Stimulated activated effector memory CD8-positive, alpha-beta T cell treated with anti-CD3 and anti-CD28 coated beads, Interleukin-12 subunit alpha, Interleukin-12 subunit beta, amount 100 ng/mL, for 72 hours (primary cell): Measurements from ENCODE around the gene PROSER3.
A peak's percentile ranks its signal among the peaks of the same experiment; 100 is the strongest.

ENCODE experiments used
- ATAC-seq: fragments of 150-1000 bp; cut with Tn5 transposase; 2 replicates; pipeline ENCODE4 v1.10.0; 2021
- DNase-seq, 2 donors: peaks; one replicate each; pipeline ENCODE4 v3.0.0; 2021 to 2022; ENCODE audit warnings: low spot score in 2 of 2
- H3K27ac Mint-ChIP-seq: one replicate; pipeline ENCODE4 v1.8.0; 2022; ENCODE audit warnings: mild to moderate bottlenecking, mixed read lengths
- H3K36me3 Mint-ChIP-seq: one replicate; pipeline ENCODE4 v1.8.0; 2022; ENCODE audit warnings: mild to moderate bottlenecking, mixed read lengths
- H3K4me1 Mint-ChIP-seq: one replicate; pipeline ENCODE4 v1.8.0; 2022; ENCODE audit warnings: mixed read lengths
- H3K4me3 Mint-ChIP-seq: one replicate; pipeline ENCODE4 v1.8.0; 2022; ENCODE audit warnings: mild to moderate bottlenecking, mixed read lengths
- H3K9me3 Mint-ChIP-seq: one replicate; pipeline ENCODE4 v1.8.0; 2022; ENCODE audit warnings: mixed read lengths

Gene PROSER3

DNA sequence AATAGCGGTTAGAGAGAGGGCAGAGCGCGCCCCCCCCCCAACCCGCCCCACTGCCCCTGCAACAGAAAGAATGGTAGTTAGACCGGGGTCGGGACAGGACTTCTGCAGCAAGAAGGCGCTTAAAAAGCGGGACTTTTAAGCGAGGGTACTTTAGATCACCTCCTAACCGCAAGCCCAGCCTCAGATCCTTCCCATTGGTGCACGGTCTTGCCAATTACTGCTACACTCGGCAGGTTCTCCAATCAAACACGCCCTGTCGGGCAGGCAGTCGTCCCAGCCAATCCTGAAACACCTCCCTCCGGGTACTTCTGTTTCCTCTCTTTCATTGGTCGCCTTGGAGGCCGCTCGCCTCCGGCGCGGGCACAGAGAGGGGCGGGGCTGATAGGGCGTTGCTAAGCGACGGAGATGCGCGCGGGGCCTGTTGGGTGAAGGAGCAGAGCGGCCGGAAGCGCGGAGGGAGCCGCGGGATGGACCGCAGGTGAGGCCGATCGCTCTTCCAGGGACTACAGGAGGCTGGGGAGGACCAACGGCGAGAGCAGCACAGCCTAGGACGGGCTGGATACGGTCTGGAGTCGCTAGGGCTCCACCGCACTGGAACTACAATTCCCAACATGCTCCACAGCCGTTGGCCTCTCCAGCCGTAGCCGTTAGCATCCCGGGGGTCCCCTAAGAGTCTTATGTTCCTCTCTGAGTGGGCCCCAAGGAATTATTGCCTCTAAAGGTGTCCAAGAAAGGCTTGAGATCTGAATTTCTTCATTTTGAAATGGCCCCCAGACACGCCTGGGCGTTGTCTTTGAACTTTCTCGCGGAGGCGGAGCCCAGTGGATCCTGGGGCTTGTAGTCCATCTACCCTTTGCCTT, at the start of gene PROSER3:
TSS of gene PROSER3 (plus strand) at position 428 of the 860 bp plus-strand sequence. CDS start at position 468, 40 bp downstream.
- H3K4me3 Mint-ChIP-seq = peak within 1 kb of the TSS; percentile 93
- ATAC-seq = peak; percentile 97
- H3K27ac Mint-ChIP-seq = peak within 1 kb of the TSS; percentile 97
- no peaks in the 10 kb centered on the region for H3K9me3 Mint-ChIP-seq
- H3K36me3 Mint-ChIP-seq = peaks cover 41% of the 10 kb centered on the region
- DNase-seq = peak; percentile 96 to 99
- H3K4me1 Mint-ChIP-seq = peaks cover 40% of the 10 kb centered on the region

DNA sequence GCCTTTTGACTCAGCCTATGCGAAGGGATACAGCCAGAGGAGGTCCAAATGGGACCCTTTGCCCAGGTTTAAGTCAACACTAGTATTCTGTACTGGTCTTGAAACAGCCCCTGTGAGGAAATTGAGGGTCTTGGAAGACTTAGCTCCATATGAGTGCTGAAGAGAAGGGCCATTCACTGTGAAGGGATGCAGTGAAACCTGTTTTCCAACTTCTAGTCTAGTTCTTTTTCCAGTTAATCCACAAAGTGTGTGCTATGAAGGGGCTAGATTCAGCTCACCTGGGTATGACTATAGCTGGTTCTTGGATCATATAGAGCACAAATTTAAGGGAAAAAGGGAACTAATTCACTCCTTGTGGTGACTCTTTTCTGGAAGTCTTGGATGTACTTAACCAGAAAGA, 49.6 kb upstream of the PROSER3 start:
- Mint-ChIP-seq H3K4me3 (no peak overlapping the region), H3K9me3 (no peaks in the 10 kb centered on the region), H3K27ac (no peak overlapping the region), H3K4me1 (peaks cover 31% of the 10 kb centered on the region), H3K36me3 (peaks cover 32% of the 10 kb centered on the region)
- DNase-seq = no peak
- ATAC-seq = no peak

DNA sequence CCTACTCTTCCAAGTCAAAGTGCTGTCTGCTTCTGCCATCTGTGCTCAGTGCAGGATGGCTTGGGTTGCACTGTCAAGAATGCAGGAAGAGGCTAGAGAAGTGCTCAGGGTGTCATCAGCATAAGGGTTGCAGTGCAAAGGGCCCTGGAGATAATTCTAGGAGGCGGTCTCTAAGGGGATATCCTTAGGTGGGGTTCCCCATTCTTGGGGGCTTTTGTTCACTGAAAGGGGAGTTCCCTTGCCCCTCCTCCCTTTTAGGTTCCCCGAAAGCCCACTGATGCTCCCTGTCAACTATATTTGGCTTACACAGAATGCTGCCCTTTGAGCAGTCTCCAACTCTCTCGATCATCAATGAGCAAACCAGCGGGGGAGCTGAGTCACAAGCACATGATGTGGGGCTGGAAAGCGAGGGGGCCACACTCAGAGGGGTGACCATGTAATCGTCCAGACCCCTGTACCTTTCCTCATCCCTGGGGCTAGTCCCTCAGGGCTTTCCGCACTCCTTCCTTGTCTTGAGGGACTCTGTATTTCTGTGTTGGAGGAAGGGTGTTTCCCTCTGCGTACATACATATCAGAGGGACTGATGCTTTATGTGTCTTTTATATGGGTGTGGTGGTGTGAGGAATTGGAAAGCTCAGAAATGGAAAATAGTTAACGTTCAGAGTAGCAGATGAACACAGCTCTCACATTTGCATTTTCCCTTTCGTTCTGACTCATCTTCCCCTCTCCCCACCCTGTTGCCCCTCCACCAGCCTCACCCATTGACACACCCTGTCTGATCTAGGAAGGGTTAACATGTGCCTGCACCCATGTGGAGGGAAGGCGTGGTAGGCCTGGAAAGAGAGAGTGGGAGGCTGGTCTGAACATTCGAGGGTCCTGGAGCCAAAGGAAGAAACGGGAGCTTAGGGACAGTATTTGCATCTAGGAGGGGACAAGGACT, 46.9 kb upstream of the PROSER3 start:
- ATAC-seq (peak; percentile 65), DNase-seq (peak; percentile 59 to 90)
- H3K27ac Mint-ChIP-seq = peak overlapping the region; percentile 99
- H3K4me3 Mint-ChIP-seq = peak overlapping the region; percentile 99
- H3K9me3 Mint-ChIP-seq = no peaks in the 10 kb centered on the region
- H3K36me3 Mint-ChIP-seq = peaks cover 58% of the 10 kb centered on the region
- peaks cover 47% of the 10 kb centered on the region for H3K4me1 Mint-ChIP-seq

DNA sequence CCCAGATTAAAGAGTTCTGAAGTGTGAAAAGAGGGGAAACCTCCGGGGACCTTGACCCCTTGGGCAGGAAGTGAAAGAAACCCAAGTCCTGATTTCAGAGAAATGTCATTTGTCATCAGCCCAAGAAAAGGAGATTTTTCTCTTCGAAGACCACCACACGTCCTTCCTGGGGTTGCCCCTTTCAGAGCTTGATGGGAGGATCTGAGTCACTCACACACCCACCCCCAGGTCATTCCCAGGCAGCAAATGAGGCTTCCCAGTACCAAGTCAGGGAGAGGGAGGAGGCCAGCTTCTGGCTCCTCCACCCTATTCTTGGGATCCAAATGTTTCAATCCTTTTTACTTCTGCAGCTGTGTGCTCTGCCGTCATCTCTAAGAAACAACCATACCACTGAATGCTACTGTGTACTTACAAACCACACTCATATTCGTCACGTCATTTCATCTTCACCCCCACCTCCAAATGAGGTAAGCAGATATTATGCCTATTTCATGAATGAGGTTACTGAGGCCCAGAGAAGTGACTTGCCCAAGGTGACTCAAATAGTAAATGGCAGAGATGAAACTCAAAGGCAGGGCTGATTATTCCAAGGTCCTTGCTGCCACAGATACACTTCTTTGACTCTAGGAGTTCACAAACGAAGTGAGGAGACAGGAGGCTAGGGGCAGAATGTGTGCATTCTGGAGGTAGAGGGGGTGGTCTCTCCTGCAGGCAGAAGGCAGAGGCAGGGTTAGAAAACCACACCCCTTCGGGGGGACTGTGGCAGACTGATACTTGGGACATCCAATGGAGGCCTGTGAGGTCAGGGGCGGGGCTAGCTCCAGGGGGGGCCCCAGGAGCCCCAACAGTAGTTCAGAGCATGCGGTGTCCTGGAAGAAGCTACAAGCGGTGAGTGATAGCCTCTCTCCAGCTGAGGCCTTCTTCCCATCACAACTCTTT, 45.1 kb upstream of the PROSER3 start:
- peaks cover 56% of the 10 kb centered on the region for H3K4me1 Mint-ChIP-seq
- peak overlapping the region; percentile 99 for H3K27ac Mint-ChIP-seq
- peaks cover 76% of the 10 kb centered on the region for H3K36me3 Mint-ChIP-seq
- peak; percentile 68 for ATAC-seq
- peak; percentile 68 to 93 for DNase-seq
- H3K4me3 Mint-ChIP-seq = peak overlapping the region; percentile 99
- H3K9me3 Mint-ChIP-seq = no peaks in the 10 kb centered on the region

DNA sequence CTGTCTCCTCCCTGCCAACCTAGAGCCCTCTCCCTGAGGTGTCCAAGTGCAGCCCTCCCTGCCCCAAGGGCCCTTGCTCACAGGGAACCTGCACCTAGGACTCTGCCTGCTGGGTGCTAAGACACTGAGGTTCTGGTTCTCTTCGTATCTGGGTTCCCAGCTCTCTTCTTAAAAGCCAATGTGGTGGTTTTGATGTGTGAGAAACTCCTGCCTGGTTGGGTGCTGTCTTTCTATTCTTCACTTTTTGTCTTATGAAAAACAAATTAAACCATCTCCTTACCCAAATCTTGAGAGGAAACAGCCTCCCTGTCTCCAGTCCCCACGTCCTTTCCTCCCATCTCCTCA, 44.5 kb upstream of the PROSER3 start:
- H3K36me3 Mint-ChIP-seq = peaks cover 81% of the 10 kb centered on the region
- peak overlapping the region; percentile 99 for H3K4me3 Mint-ChIP-seq
- H3K27ac Mint-ChIP-seq = peak overlapping the region; percentile 99
- H3K4me1 Mint-ChIP-seq = peaks cover 57% of the 10 kb centered on the region
- no peak for ATAC-seq
- no peak for DNase-seq
- H3K9me3 Mint-ChIP-seq = no peaks in the 10 kb centered on the region

DNA sequence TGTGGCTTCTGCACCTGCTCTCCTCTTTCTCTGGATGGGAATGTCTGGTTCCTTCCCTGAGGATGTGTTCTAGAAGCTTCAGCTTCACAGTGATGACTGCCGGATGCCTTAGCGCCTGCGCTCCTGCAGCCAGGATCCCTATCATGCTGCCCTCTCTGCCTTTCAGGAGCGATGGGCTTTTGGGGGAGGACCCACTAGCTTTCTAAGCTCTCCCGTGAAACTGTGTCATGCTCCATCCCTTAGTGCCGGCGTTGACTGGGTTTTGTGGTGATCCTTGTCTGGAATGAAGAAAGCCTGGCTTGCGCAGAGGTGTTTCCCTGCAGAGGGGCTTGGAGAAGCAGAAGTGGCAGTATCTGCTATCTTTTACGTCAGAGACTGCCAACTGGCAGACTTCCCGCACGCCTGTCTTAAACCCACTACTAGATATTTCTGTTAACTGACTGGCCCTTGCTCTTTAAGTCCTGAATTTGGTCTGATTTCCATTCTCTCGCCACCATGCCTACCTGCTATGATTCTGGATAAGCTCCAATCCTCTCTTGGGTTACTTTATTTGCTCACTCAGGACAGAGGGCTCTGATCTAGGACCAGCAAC, 44.0 kb upstream of the PROSER3 start:
- DNase-seq (no peak), ATAC-seq (no peak)
- Mint-ChIP-seq H3K36me3 (peaks cover 86% of the 10 kb centered on the region), H3K9me3 (no peaks in the 10 kb centered on the region), H3K4me3 (peak overlapping the region; percentile 99), H3K27ac (peak overlapping the region; percentile 99), H3K4me1 (peaks cover 62% of the 10 kb centered on the region)

DNA sequence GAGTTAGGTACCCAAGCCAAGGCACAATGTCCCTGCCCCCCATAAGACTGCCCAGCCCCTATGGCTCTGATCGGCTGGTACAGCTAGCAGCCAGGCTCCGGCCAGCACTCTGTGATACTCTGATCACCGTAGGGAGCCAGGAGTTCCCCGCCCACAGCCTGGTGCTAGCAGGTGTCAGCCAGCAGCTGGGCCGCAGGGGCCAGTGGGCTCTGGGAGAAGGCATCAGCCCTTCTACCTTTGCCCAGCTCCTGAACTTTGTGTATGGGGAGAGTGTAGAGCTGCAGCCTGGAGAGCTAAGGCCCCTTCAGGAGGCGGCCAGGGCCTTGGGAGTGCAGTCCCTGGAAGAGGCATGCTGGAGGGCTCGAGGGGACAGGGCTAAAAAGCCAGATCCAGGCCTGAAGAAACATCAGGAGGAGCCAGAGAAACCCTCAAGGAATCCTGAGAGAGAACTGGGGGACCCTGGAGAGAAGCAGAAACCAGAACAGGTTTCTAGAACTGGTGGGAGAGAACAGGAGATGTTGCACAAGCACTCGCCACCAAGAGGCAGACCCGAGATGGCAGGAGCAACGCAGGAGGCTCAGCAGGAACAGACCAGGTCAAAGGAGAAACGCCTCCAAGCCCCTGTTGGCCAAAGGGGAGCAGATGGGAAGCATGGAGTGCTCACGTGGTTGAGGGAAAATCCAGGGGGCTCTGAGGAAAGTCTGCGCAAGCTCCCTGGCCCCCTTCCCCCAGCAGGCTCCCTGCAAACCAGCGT, 43.2 kb upstream of the PROSER3 start:
- peaks cover 70% of the 10 kb centered on the region for H3K4me1 Mint-ChIP-seq
- H3K9me3 Mint-ChIP-seq = no peaks in the 10 kb centered on the region
- ATAC-seq = no peak
- H3K4me3 Mint-ChIP-seq = peak overlapping the region; percentile 99
- H3K27ac Mint-ChIP-seq = peak overlapping the region; percentile 99
- DNase-seq = no peak
- peaks cover 94% of the 10 kb centered on the region for H3K36me3 Mint-ChIP-seq

DNA sequence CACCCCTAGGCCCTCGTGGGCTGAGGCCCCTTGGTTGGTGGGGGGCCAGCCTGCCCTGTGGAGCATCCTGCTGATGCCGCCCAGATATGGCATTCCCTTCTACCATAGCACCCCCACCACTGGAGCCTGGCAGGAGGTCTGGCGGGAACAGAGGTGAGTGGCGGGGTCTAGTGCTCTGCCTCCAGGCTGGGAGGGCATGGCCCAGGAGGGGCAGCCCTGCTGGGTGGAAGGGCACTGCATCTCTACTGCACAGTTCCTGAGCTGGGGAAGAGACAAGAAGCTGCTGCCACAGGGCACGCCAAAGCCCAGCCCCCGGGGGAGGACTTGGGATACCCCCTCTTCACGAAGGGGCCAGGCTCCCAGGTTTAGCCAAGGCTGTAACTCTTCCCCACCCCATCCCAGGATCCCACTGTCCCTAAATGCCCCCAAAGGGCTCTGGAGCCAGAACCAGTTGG, 42.6 kb upstream of the PROSER3 start:
- peaks cover 70% of the 10 kb centered on the region for H3K4me1 Mint-ChIP-seq
- H3K36me3 Mint-ChIP-seq = peaks cover 98% of the 10 kb centered on the region
- no peak for DNase-seq
- ATAC-seq = no peak
- H3K4me3 Mint-ChIP-seq = peak overlapping the region; percentile 99
- peak overlapping the region; percentile 99 for H3K27ac Mint-ChIP-seq
- no peaks in the 10 kb centered on the region for H3K9me3 Mint-ChIP-seq

DNA sequence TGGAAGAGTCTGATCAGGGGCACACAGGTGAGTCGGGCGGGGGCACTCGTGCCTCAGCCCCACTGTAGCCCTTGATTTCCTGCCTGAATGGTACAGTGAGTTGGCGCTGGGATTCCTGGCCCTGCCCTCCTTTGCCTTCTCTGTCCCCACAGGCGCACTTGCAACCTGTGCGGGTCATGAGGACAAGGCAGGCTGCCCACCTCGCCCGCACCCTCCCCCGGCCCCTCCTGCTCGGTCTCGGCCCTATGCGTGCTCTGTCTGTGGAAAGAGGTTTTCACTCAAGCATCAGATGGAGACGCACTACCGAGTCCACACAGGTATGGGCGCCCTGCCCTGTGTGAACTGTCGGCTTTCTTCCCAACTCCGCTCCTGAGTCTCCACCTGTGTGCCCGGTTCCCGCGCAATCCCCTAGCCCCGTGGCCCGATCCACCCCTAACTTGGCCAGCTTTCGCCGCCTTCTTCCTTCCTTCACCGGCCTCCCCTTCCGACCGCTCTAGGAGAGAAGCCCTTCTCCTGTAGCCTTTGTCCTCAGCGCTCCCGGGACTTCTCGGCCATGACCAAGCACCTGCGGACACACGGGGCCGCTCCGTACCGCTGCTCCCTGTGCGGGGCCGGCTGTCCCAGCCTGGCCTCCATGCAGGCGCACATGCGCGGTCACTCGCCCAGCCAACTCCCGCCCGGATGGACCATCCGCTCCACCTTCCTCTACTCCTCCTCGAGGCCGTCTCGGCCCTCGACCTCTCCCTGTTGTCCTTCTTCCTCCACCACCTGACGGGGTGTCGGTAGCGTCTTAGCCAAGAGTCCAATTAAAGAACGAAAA, 41.8 kb upstream of the PROSER3 start:
- Mint-ChIP-seq H3K4me1 (peaks cover 69% of the 10 kb centered on the region), H3K9me3 (no peaks in the 10 kb centered on the region), H3K27ac (peak overlapping the region; percentile 99), H3K36me3 (peaks cover 98% of the 10 kb centered on the region), H3K4me3 (peak overlapping the region; percentile 99)
- ATAC-seq (no peak), DNase-seq (no peak)

DNA sequence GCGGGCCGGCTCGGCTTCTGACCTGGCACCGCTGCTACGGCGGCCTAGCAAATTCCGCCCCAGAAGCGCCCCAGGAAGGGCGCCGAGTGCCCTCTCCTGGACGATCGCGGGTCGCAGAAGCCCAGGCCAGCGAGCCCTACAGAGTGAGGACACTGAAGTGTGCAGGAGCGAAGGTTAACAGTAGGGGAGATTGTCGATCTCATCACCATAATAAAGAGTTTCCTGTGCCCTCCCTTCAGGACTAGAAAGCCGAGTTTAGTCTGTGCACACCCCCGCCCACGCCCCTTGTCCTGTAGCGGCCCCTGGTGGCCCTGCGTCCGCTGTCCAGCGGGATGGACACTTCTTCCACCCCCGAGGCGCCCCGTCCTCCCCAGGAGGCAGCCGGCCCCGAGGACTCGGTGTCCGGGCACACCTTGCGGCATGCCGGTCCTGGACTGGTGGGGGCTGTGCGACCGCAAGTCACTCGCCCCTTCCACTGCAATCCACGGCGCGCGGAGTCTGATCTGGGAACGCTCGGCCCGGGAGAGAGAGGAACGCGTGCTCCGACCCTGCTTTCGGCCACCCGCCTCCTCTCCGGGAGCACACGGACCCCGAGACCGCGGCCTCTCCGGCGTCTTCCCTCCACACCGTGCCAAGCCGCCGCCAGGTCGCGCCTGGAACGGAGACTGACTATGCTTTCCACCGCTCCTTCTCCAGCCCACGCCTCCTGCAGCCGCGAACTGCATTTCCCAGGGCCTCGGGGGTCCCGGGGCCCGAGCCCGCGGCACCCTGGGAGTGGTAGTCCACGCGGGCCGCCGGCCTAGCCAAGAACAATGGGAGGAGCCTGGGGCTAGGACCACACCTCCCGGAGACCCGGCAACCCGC, 40.9 kb upstream of the PROSER3 start:
- Mint-ChIP-seq H3K27ac (peak overlapping the region; percentile 99), H3K4me1 (peaks cover 71% of the 10 kb centered on the region), H3K36me3 (peaks cover 98% of the 10 kb centered on the region), H3K9me3 (no peaks in the 10 kb centered on the region), H3K4me3 (peak overlapping the region; percentile 99)
- ATAC-seq (peak; percentile 71), DNase-seq (peak; percentile 77 to 97)

DNA sequence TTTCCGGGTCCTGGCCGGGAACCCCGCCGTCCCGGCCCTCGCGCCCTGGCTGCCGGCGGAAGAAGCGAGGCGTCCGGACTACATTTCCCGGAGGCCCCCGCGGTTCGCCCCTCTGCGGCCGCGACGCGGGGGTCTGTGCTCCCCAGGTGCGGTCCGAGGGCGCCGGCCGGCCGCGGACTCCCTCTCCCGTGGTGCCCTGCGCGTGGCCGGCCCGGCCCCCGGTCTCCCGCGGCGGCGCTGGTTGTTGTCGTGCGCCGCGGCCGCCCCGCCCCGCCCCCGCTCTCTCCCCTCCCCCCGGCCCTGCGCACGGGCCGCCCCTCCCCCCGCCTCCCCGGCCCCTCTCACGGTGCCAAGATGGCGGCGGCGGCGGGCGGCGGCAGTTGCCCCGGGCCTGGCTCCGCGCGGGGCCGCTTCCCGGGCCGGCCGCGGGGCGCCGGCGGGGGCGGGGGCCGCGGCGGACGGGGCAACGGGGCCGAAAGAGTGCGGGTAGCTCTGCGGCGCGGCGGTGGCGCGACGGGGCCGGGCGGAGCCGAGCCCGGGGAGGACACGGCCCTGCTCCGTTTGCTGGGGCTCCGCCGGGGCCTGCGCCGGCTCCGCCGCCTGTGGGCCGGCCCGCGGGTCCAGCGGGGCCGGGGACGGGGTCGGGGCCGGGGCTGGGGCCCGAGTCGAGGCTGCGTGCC, 40.2 kb upstream of the PROSER3 start, which contains the start of gene KMT2B:
TSS of gene KMT2B (plus strand) at position 339 of the 680 bp plus-strand sequence. CDS start at position 355, 16 bp downstream.
- peaks cover 98% of the 10 kb centered on the region for H3K36me3 Mint-ChIP-seq
- H3K27ac Mint-ChIP-seq = peak within 1 kb of the TSS; percentile 99
- peaks cover 71% of the 10 kb centered on the region for H3K4me1 Mint-ChIP-seq
- H3K4me3 Mint-ChIP-seq = peak within 1 kb of the TSS; percentile 99
- DNase-seq (peak in 1 of 2 donors; percentile 88), ATAC-seq (peak; percentile 4)
- H3K9me3 Mint-ChIP-seq = no peaks in the 10 kb centered on the region
